K562 (cell line): ENCODE data around the gene CMA1. TPM values are rescaled to one million over a fixed set of nuclear protein-coding genes. Genes with fewer than 3 reads are reported as not detected.
"Not testable (repeated sequence)": the region's sequence is repeated elsewhere in the genome, so short reads cannot be mapped to it uniquely, and the experiment has no call there.

Source experiments
- ATAC-seq: fragments of 200-7000 bp; cut with Tn5 transposase; 3 replicates; pipeline ENCODE4 v1.9.1; 2020; ENCODE audit warnings: moderate library complexity
- BruUV-seq: library from RNA; stranded (reverse); fragments of 400-500 nt; replicated peaks from 2 replicates; lab custom pipeline; 2021; lab: Mats Ljungman, UMichigan
- CTCF ChIA-PET: fragments of 300-600 bp; formaldehyde crosslinking; extraction: SDS; loops from one replicate; lab custom pipeline; 2021; ENCODE audit warnings: low intra/inter-chr PET ratio; lab: Yijun Ruan, JAX
- POLR2A ChIA-PET: fragments of 300-600, 350-650 bp; sonication (Branson Sonifier 250); formaldehyde crosslinking; extraction: SDS; loops from one replicate; lab custom pipeline; 2021; ENCODE audit warnings: antibody characterized with exemption, inconsistent platforms; lab: Yijun Ruan, JAX
- DNase-seq, 4 experiments: peaks; one replicate each; pipeline versions ENCODE4 v3.0.0 to v3.0.0-alpha.2; 2011 to 2018; ENCODE audit warnings: low spot score in 3 of 4, mixed read lengths in 3 of 4; ENCODE audit errors: extremely low read depth in 1 of 4
- FAIRE-seq: peaks from 2 replicates; lab custom pipeline; 2011; peaks lifted over from hg19 to GRCh38; lab: Jason Lieb, UNC
- H2AFZ ChIP-seq: 2 replicates; pipeline ENCODE4 v1.6.0; 2011; ENCODE audit warnings: low read depth, low read length, control low read depth, inconsistent platforms
- H3K27ac ChIP-seq: fragments of 200-600 bp; 3 replicates; pipeline ENCODE4 v1.8.0; 2011; ENCODE audit warnings: low read depth, mild to moderate bottlenecking, control low read depth, inconsistent platforms, low read length, moderate library complexity, mixed read lengths; ENCODE audit errors: extremely low read depth
- H3K27me3 ChIP-seq, 2 experiments: fragments of 300-600 bp in 1 of 2; 2 replicates in 1 of 2; 3 replicates in 1 of 2; pipeline versions ENCODE4 v1.6.0 to v1.8.0; 2011; ENCODE audit warnings: inconsistent platforms in 2 of 2, low read length in 2 of 2, mild to moderate bottlenecking in 1 of 2, mixed read lengths in 1 of 2, moderate library complexity in 1 of 2; ENCODE audit not compliant: control insufficient read depth in 2 of 2, insufficient read depth in 2 of 2
- H3K36me3 ChIP-seq: fragments of 300-600 bp; 3 replicates; pipeline ENCODE4 v1.8.0; 2011; ENCODE audit warnings: mild to moderate bottlenecking, low read length, inconsistent platforms; ENCODE audit not compliant: control insufficient read depth, insufficient read depth
- H3K4me1 ChIP-seq, 2 experiments: fragments of 200-600 bp in 1 of 2; replicated peaks in 1 of 2; 2 replicates in 1 of 2; 3 replicates in 1 of 2; pipeline versions ENCODE4 v1.5.1 to v1.8.0; 2011; ENCODE audit warnings: inconsistent platforms in 2 of 2, low read length in 2 of 2, mild to moderate bottlenecking in 1 of 2, mixed read lengths in 1 of 2, moderate library complexity in 1 of 2; ENCODE audit not compliant: control insufficient read depth in 2 of 2, insufficient read depth in 2 of 2
- H3K4me2 ChIP-seq: 2 replicates; pipeline ENCODE4 v1.6.1; 2011; ENCODE audit warnings: low read length, control low read depth, inconsistent platforms, mixed read lengths; ENCODE audit not compliant: insufficient read depth
- H3K4me3 ChIP-seq: fragments of 200-600 bp; sonication (generic), shearing (Covaris generic); 2 replicates; pipeline ENCODE4 v1.5.1; 2016; ENCODE audit warnings: control low read depth, inconsistent platforms
- H3K79me2 ChIP-seq: fragments of 200-600 bp; 3 replicates; pipeline ENCODE4 v1.8.0; 2011; ENCODE audit warnings: low read length, inconsistent platforms; ENCODE audit not compliant: control insufficient read depth, insufficient read depth
- H3K9ac ChIP-seq, 2 experiments: 2 replicates each; pipeline versions ENCODE4 v1.6.0 to v1.6.1; 2011; ENCODE audit warnings: low read depth in 2 of 2, low read length in 2 of 2, control low read depth in 1 of 2, inconsistent platforms in 1 of 2, mild to moderate bottlenecking in 1 of 2, mixed read lengths in 1 of 2; ENCODE audit not compliant: insufficient read depth in 1 of 2
- H3K9me1 ChIP-seq: one replicate; pipeline ENCODE4 v1.6.0; 2011; ENCODE audit warnings: inconsistent platforms, mild to moderate bottlenecking, low read length, moderate library complexity; ENCODE audit not compliant: control insufficient read depth, insufficient read depth
- H3K9me3 ChIP-seq: replicated peaks from 2 replicates; pipeline ENCODE4 v1.5.1; 2011; ENCODE audit warnings: low read depth, low read length, inconsistent platforms; ENCODE audit not compliant: control insufficient read depth, insufficient read depth
- H4K20me1 ChIP-seq: replicated peaks from 2 replicates; pipeline ENCODE4 v1.6.1; 2011; ENCODE audit warnings: low read length, inconsistent platforms, mixed read lengths; ENCODE audit not compliant: control insufficient read depth, insufficient read depth
- E2F6 ChIP-seq, 2 experiments: IDR thresholded peaks; 2 replicates each; pipeline ENCODE4 v1.6.1; 2011; ENCODE audit warnings: borderline replicate concordance in 1 of 2, control low read depth in 1 of 2, low read depth in 1 of 2, low read length in 1 of 2, mild to moderate bottlenecking in 1 of 2, mixed read lengths in 1 of 2, moderate library complexity in 1 of 2; ENCODE audit not compliant: insufficient read depth in 1 of 2, insufficient read length in 1 of 2, poor library complexity in 1 of 2, severe bottlenecking in 1 of 2; ENCODE audit errors: extremely low read depth in 1 of 2
- EP300 ChIP-seq: IDR thresholded peaks from 2 replicates; pipeline ENCODE4 v1.6.1; 2012; ENCODE audit warnings: low read length, improper control_type of control experiment
- HNRNPLL ChIP-seq: fragments of 200-400 bp; formaldehyde crosslinking; IDR thresholded peaks from 2 replicates; pipeline ENCODE4 v1.6.1; 2017; ENCODE audit warnings: low read length, low read depth, mild to moderate bottlenecking; ENCODE audit not compliant: poor library complexity, severe bottlenecking
- NCOA6 ChIP-seq: fragments of 450-650 bp; IDR thresholded peaks from 2 replicates; pipeline ENCODE4 v1.6.1; 2017; ENCODE audit warnings: mild to moderate bottlenecking
- RNF2 ChIP-seq: sonication (generic); IDR thresholded peaks from 2 replicates; pipeline ENCODE4 v1.6.1; 2016
- TEAD4 ChIP-seq, 2 experiments: sonication (generic) in 1 of 2; formaldehyde crosslinking in 1 of 2; IDR thresholded peaks; 2 replicates each; pipeline versions ENCODE4 v1.6.1 to v1.8.0; 2012 to 2022; ENCODE audit warnings: borderline replicate concordance in 1 of 2, inconsistent platforms in 1 of 2, low read length in 1 of 2, mild to moderate bottlenecking in 1 of 2, missing genetic modification reagents in 1 of 2
- ZNF133 ChIP-seq: fragments of 250-450 bp; sonication (Bioruptor Pico); IDR thresholded peaks from 2 replicates; pipeline ENCODE4 v1.4.0; 2020; ENCODE audit warnings: mild to moderate bottlenecking
- ZNF668 ChIP-seq: fragments of 250-450 bp; sonication (Bioruptor Pico); IDR thresholded peaks from 2 replicates; pipeline ENCODE4 v1.8.0; 2022; ENCODE audit warnings: mild to moderate bottlenecking, inconsistent platforms
- ZNF695 ChIP-seq: fragments of 450-650 bp; formaldehyde crosslinking; IDR thresholded peaks from 2 replicates; pipeline ENCODE4 v1.4.0; 2020; ENCODE audit warnings: mild to moderate bottlenecking, moderate library complexity
- ZNF707 ChIP-seq: fragments of 250-450 bp; sonication (Bioruptor Pico); conservative IDR thresholded peaks from 2 replicates; pipeline ENCODE4 v1.8.0; 2022; ENCODE audit warnings: inconsistent platforms, mild to moderate bottlenecking, moderate library complexity
- WGBS: fragments of 100-300 bp; shearing (Covaris generic); methylation state at CpG from one replicate; pipeline ENCODE4 v1.1.6; 2016; ENCODE audit warnings: low coverage, mixed read lengths; ENCODE audit not compliant: insufficient coverage; ENCODE audit errors: missing lambda C conversion rate; 5-methylcytosine and 5-hydroxymethylcytosine counted together
- in situ Hi-C: fragments of 300-500 bp; cut with MboI; formaldehyde crosslinking; loops from 4 replicates; pipeline ENCODE4 v1.15.0; 2018; ENCODE audit warnings: inconsistent platforms, mixed read lengths
- intact Hi-C: fragments of 100-400 bp; cut with micrococcal nuclease; formaldehyde crosslinking; loops from 2 replicates; pipeline ENCODE4 v1.14.2; 2022
- polyA plus RNA-seq, 8 experiments: library from polyadenylated mRNA; depleted of rRNA in 4 of 8; stranded (reverse) in 5 of 8; unstranded in 3 of 8; fragments of >200 nt; fragmentation: Nextera tagmentation in 2 of 8; fragmentation: Illumina TruSeq in 1 of 8; extraction: Ambion mirVana in 2 of 8; extraction: Trizol in 1 of 8; gene quantifications; 2 replicates each; pipeline versions ENCODE4 v1.2.1 to v1.2.3, GENCODE V29; 2011 to 2014; ENCODE audit warnings: inconsistent platforms in 1 of 8, missing spikeins in 1 of 8
- total RNA-seq, 7 experiments: library from RNA; depleted of rRNA in 6 of 7; stranded (reverse); fragments of >200 nt in 6 of 7; fragmentation: Illumina TruSeq in 2 of 7; extraction: Trizol in 2 of 7; gene quantifications; 2 replicates each; pipeline versions ENCODE4 v1.2.1 to v1.2.3, GENCODE V29; 2011 to 2021; ENCODE audit warnings: low replicate concordance in 1 of 7
- TF ChIP-seq, protein P1 (sequence below): sonication (generic); formaldehyde crosslinking; IDR thresholded peaks from 2 replicates; pipeline ENCODE4 v1.8.1; 2023; ENCODE audit warnings: mild to moderate bottlenecking, missing genetic modification reagents

The CMA1 gene
- total and polyA plus RNA-seq, 9 of the 15 experiments (the other 6 are each of a cell fraction or from before 2014, with no cell fraction given) = not detected

- CTCF ChIA-PET, H3K4me2 ChIP-seq, BruUV-seq, DNase-seq, H3K9me3 ChIP-seq, H3K36me3 ChIP-seq, POLR2A ChIA-PET, H4K20me1 ChIP-seq, H3K27ac ChIP-seq, in situ Hi-C loops, intact Hi-C loops: not testable (repeated sequence)
- WGBS = 0% methylated on average over 1 of the region's 1 CpG
- peak; percentile 73; the same call in 1 of the 2 replicates for TF ChIP-seq ZNF707 (CRISPR knock-in tag)
- TF ChIP-seq, all 486 proteins: peak for 1; not testable (repeated sequence) for 485
- not testable (repeated sequence) for H3K27me3 ChIP-seq, FAIRE-seq, H3K79me2 ChIP-seq, H3K4me3 ChIP-seq, ATAC-seq, H2AFZ ChIP-seq, H3K9me1 ChIP-seq, H3K4me1 ChIP-seq, H3K9ac ChIP-seq
Measured at GRCh38 chr14:24549064-24549463, 41.0 kb upstream of the CMA1 start.

DNA sequence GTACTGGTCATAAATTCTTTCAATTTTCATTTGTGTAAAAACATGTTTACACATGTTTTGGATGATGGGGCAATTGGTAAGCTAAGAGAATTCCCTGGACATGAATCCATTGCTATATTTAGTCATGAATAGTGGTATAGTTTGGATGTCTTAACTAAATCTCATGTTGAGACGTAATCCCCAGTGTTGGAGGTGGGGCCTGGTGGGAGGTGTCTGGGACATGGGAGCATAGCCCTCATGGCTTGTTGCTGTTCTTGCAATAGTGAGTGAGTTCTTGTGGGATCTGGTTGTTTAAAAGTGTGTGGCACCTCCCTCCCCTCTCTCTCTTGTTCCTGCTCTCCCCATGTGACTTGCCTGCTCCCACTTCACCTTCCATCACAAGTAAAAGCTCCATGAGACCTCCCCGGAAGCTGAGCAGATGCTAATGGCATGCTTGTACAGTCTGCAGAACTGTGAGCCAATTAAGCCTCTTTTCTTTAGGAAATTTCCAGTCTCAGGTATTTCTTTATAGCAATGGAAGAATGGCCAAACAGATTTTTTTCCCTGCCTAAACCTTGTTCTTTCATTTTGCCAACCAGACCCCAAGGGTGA is 34.4 kb upstream of the CMA1 start:
- ChIA-PET POLR2A (no interaction called here), CTCF (no interaction called here)
- FAIRE-seq (no peak), DNase-seq (no peak), ATAC-seq (no peak)
- intact Hi-C loops (no loop called here), in situ Hi-C loops (no loop called here)
- no peak overlapping the region for H3K4me3 ChIP-seq
- H4K20me1 ChIP-seq = no peaks in the 10 kb centered on the region
- no peaks in the 10 kb centered on the region for H3K79me2 ChIP-seq
- H3K36me3 ChIP-seq = no peaks in the 10 kb centered on the region
- H3K27ac ChIP-seq = no peak overlapping the region
- no peak overlapping the region for H3K4me2 ChIP-seq
- no peak overlapping the region for H2AFZ ChIP-seq
- no peaks in the 10 kb centered on the region for H3K9me3 ChIP-seq
- no peaks in the 10 kb centered on the region for H3K9me1 ChIP-seq
- TF ChIP-seq TEAD4 (IDR thresholded peaks at IDR 0.05; ENCODE audit: low read length) (no peak), TEAD4 (CRISPR knock-in tag; IDR thresholded peaks at IDR 0.05; ENCODE audit: borderline replicate concordance) (no peak), ZNF668 (no peak), ZNF695 (CRISPR knock-in tag) (no peak), EP300 (no peak), ZNF133 (CRISPR knock-in tag) (no peak), E2F6 (IDR thresholded peaks at IDR 0.05; ENCODE audit: borderline replicate concordance in 1 of 2, extremely low read depth in 1 of 2, insufficient read depth in 1 of 2, insufficient read length in 1 of 2, low read depth in 1 of 2, low read length in 1 of 2, poor library complexity in 1 of 2, severe bottlenecking in 1 of 2) (no peak), NCOA6 (no peak), RNF2 (no peak), HNRNPLL (no peak)
- TF ChIP-seq, protein P1, sequence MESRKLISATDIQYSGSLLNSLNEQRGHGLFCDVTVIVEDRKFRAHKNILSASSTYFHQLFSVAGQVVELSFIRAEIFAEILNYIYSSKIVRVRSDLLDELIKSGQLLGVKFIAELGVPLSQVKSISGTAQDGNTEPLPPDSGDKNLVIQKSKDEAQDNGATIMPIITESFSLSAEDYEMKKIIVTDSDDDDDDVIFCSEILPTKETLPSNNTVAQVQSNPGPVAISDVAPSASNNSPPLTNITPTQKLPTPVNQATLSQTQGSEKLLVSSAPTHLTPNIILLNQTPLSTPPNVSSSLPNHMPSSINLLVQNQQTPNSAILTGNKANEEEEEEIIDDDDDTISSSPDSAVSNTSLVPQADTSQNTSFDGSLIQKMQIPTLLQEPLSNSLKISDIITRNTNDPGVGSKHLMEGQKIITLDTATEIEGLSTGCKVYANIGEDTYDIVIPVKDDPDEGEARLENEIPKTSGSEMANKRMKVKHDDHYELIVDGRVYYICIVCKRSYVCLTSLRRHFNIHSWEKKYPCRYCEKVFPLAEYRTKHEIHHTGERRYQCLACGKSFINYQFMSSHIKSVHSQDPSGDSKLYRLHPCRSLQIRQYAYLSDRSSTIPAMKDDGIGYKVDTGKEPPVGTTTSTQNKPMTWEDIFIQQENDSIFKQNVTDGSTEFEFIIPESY (CRISPR knock-in tag) = no peak
- BruUV-seq = no TSS peak
- no peaks in the 10 kb centered on the region for H3K27me3 ChIP-seq
- 0% methylated on average over 2 of the region's 2 CpGs for WGBS
- no peaks in the 10 kb centered on the region for H3K4me1 ChIP-seq
- H3K9ac ChIP-seq = no peak overlapping the region
